HG03442 (cell line): ENCODE measurements around the gene RPS5.

Source experiments
- ATAC-seq: cut with Tn5 transposase; IDR thresholded peaks from one replicate; pipeline ENCODE4 v1.9.1; 2021; ENCODE audit warnings: mild to moderate bottlenecking, moderate library complexity; ENCODE audit not compliant: unreplicated experiment

Gene RPS5

GRCh38 chr19:58382997-58383603 is 4.0 kb upstream of the RPS5 start:
- ATAC-seq, result no peak

- ATAC-seq, result no peak
Observed at GRCh38 chr19:58385313-58385890, 1.7 kb upstream of the RPS5 start.

- peak; percentile 7 for ATAC-seq
Observed at GRCh38 chr19:58385891-58386575, 1.0 kb upstream of the RPS5 start.

GRCh38 chr19:58387338-58388174 is 487 bp downstream of the RPS5 start:
- ATAC-seq, result no peak

- no peak for ATAC-seq
Observed at GRCh38 chr19:58388175-58388526, 1.1 kb downstream of the RPS5 start.

- ATAC-seq, result no peak
Observed at GRCh38 chr19:58392945-58393724, 6.1 kb downstream of the RPS5 start.

GRCh38 chr19:58393725-58394033 is 6.6 kb downstream of the RPS5 start:
- no peak for ATAC-seq

GRCh38 chr19:58394821-58395219 is 7.8 kb downstream of the RPS5 start:
- no peak for ATAC-seq

GRCh38 chr19:58395220-58395978 is 8.3 kb downstream of the RPS5 start, which contains the start of gene RNF225:
TSS of gene RNF225 (plus strand) at chr19:58395656. CDS start at chr19:58396090, 434 bp downstream.
- no peak for ATAC-seq

- ATAC-seq, result no peak
Observed at GRCh38 chr19:58395979-58396627, 9.0 kb downstream of the RPS5 start.

- no peak for ATAC-seq
Observed at GRCh38 chr19:58396691-58397532, 9.8 kb downstream of the RPS5 start.

- ATAC-seq, result no peak
Observed at GRCh38 chr19:58397533-58398037, 10.5 kb downstream of the RPS5 start.

- ATAC-seq, result no peak
Observed at GRCh38 chr19:58398087-58398486, 11.0 kb downstream of the RPS5 start.

GRCh38 chr19:58398545-58398944 is 11.5 kb downstream of the RPS5 start:
- no peak for ATAC-seq

- ATAC-seq, result no peak
Observed at GRCh38 chr19:58399903-58400302, 12.8 kb downstream of the RPS5 start.

- no peak for ATAC-seq
Observed at GRCh38 chr19:58400316-58400915, 13.3 kb downstream of the RPS5 start.

GRCh38 chr19:58400916-58401839 is 14.1 kb downstream of the RPS5 start:
- peak; percentile 98 for ATAC-seq
